GM18909 (cell line): ENCODE data around the gene MLLT1.
"Not testable (repeated sequence)": the region's sequence is repeated elsewhere in the genome, so short reads cannot be mapped to it uniquely, and the experiment has no call there.

Source experiments
- ATAC-seq: cut with Tn5 transposase; IDR thresholded peaks from one replicate; pipeline ENCODE4 v1.9.1; 2021; ENCODE audit warnings: mild to moderate bottlenecking; ENCODE audit not compliant: unreplicated experiment, poor library complexity

Gene MLLT1

GRCh38 chr19:6279931-6280591 lies at the start of gene MLLT1:
TSS of gene MLLT1 (minus strand) at chr19:6279975. CDS start at chr19:6279784, 191 bp downstream.
- ATAC-seq, result peak; percentile 87

DNA sequence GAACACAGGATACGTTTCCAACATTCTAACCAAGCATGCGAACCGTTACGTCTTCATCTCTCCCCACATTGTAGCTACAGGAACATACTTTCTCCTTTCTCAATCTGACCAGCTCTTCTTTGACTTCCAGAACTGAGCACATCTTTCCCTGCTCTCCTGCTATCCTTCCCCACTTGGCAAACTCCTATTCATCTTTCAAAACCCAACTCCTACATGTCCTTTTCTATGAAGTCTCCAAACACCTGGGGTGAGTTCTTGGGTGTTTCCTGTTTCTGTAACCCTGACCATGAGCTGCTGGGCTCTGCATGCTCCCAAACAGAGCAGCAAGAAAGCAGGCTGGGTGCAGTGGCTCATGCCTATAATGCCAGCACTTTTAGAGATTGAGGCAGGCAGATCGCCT lies 47.0 kb upstream of the MLLT1 start:
- ATAC-seq, result no peak

DNA sequence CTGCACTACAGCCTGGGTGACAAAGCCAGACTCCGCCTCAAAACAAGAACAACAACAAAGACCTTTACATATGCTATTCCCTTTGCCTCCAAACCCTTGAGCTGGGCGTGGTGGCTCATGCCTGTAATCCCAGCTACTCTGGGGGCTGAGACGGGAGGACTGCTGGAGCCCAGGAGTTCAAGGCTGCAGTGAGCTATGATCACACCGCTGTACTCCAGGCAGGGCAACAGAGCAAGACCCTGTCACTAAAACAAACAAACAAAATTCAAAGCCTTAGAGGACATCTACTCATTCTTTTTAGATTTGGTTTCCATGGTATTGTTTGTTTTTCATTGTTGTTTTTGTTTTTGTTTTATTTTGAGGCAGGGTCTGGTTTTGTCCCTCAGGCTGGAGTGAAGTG lies 45.8 kb upstream of the MLLT1 start:
- ATAC-seq, result no peak

DNA sequence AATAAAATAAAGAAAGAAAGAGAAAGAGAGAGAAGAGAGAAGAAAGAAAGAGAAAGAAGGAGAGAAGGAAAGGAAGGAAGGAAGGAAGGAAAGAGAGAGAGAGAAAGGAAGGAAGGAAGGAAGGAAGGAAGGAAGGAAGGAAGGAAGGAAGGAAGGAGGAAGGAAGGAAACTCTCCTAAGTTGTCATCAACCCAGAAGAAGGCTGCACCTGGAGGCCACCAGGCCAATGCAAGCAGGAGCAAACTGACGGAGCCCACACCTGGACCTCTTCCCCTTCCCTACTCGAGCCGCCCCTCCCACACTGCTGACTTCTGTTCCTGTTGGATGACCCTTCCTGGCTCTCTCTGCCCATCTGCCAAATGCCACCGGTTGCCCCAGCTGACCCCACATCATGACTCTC lies 45.0 kb upstream of the MLLT1 start:
- ATAC-seq, result no peak

DNA sequence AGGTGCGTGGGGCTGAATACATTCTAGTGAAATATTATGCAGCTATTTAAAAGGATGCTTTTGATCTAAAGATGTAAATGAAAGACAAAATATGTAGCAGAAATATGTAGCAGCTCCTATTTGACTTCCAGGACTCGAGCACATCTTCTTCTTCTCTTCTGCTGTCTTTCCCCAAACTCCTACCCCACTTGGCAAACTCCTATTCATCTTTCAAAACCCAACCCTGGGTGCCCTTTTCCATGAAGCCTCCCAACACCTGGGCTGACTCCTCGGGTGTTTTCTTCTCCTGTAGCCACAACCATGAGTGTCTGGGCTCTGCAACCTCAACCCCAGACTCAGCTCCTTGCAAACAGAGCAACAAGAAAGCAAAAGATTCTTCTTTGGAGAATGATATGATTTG lies 42.5 kb upstream of the MLLT1 start:
- no peak for ATAC-seq

GRCh38 chr19:6319376-6319775 lies 39.6 kb upstream of the MLLT1 start:
- no peak for ATAC-seq

DNA sequence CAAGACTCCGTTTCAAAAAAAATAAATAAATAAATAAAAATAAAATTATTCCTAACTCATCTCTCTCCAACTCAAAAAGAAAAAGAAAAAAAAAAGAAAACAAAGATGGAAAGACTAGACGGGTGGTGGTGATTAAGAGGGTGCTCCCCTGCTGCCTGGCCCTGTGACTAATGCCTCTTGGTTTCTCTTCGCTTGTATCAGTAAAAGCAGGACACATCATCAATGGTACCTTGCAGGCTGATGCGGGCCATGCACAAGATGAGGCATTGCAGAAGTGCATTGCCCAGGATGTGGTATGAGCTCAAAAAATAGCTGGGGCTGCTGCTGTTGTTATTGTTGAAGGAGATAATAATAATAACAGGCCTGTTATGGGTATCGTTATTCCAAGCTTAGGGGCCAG lies 39.0 kb upstream of the MLLT1 start:
- no peak for ATAC-seq

- not testable (repeated sequence) for ATAC-seq
Measured at GRCh38 chr19:6315646-6316045, 35.9 kb upstream of the MLLT1 start.

- no peak for ATAC-seq
Measured at GRCh38 chr19:6313398-6313969, 33.7 kb upstream of the MLLT1 start.

GRCh38 chr19:6312018-6312417 lies 32.2 kb upstream of the MLLT1 start:
- ATAC-seq, result no peak

- ATAC-seq, result no peak
Measured at GRCh38 chr19:6298413-6298812, 18.6 kb upstream of the MLLT1 start.

DNA sequence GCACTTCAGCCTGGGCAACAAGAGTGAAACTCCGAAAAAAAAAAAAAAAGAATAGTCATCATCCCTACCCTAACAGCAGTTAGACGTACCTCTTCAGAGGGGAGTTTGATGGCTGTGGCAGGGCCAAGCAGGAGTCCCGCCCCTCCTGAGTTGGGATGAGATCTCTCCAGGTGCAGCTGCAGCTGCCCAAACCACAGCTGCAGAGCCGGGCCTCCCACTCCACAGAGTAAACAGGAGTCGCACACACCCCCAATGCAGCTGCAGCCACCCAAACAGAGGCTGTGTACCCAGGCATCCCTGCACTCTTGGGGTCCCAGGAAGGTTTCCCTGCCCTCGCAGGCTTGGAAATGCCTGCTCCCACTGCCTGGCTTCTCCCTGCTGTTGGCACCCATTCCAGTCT lies 17.4 kb upstream of the MLLT1 start:
- ATAC-seq, result no peak

- ATAC-seq, result no peak
Measured at GRCh38 chr19:6292006-6292405, 12.2 kb upstream of the MLLT1 start.

DNA sequence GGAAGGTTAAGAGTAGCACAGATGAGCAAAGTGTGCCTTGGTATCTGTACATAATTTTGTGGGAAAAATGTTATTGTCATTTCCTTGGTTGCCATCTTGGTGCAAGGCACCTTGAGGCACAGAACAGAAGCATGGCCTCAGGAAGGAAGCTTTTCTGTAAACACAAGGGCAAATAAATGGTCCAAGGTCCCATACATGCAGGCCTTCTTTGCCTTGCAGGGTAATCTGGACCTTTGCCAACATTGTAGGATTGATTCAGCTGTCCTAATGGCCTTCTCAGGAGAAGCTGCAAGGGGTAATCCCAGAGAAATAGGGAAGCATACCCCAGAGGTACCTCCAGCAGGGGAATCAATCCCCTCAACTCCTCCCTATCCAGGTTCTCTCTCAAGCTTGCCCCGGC lies 9.0 kb upstream of the MLLT1 start:
- ATAC-seq, result no peak

- no peak for ATAC-seq
Measured at GRCh38 chr19:6287269-6287885, 7.6 kb upstream of the MLLT1 start.

DNA sequence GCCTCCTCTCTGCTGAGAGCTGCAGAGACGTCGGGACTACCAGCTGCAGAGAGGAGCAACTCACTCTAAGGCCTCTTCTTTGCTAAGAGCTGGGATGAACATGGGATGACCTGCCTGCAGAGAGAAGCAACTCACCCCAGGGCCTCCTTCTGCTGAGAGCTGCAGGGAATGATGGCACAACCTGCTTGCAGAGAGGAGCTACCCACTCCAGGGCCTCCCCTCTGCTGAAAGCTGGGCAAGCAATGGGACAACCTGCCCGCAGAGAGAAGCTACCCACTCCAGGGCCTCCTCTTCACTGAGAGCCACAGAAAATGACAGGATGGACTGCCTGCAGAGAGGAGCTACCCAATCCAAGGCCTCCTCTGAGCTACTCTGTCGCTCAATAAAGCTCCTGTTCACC lies 6.9 kb upstream of the MLLT1 start:
- ATAC-seq, result no peak

DNA sequence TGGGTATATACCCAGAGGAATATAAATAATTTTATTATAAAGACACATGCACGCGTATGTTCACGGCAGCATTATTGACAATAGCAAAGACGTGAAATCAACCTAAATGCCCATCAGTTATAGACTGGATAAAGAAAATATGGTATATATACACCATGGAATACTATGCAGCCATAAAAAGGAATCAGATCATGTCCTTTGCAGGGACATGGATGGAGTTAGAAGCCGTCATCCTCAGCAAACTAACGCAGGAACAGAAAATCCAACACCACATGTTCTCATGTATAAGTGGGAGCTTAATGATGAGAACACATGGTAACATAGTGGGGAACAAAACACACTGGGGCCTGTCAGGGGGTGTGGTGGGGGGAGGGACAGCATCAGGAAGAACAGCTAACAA lies 2.6 kb upstream of the MLLT1 start:
- not testable (repeated sequence) for ATAC-seq

DNA sequence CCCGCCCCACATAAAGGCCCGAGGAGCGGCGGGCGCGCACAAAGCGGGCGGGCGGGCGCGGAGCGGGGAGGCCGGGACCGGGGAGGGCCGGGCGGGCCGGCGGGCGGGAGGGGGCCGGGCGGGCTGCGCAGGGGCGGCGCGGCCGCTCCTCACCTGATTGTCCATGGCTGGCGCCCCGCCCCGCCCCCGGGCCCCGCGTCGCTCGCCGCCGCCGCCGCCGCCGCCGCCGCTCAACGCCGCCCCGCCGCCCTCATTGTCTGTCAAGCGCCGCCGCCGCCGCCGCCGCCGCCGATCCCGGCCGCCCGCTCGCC lies 200 bp downstream of the MLLT1 start:
- ATAC-seq, result no peak

DNA sequence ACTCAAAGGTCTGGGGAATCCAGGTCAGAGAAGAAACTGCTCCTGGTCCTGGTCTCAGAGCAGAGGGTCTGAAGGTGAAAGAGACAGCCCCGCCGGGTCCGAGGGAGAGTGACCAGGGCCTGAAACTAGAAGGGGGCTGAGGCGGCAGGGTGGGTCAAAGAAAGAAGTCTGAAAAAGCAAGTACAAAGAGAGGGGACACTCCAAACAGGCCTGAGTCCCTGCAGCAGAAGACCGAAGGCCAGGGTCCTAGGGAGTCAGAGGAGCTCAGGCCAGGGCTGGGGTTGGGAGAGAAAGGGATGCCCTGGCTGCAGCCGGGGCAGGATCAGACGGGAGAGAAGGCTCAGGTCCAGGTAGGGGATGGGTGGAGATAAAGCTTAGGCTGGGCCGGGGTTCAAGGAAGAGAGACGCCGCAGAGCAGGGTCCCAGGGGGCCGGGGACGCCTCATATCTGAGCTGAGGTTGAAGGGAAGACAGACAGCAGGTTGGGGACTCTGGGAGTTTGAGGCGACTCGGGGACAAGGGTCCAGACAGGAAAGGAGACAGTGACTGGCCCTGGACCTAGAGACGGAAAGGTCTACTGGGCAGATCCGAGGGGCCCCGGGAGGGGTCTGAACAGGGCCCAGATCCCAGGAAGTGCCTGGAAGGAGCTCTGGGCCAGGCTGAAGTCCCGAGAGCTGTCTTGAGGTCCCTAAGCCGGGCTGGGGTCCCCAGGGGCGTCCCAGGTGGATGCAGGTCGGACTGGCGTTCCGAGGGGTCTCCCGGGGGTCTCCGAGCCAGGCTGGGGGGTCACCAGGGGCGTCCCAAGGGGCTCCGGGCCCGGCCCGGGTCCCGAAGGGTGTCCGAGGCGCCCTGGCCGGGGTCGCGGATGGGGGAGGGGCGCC lies 795 bp downstream of the MLLT1 start:
- ATAC-seq, result no peak

DNA sequence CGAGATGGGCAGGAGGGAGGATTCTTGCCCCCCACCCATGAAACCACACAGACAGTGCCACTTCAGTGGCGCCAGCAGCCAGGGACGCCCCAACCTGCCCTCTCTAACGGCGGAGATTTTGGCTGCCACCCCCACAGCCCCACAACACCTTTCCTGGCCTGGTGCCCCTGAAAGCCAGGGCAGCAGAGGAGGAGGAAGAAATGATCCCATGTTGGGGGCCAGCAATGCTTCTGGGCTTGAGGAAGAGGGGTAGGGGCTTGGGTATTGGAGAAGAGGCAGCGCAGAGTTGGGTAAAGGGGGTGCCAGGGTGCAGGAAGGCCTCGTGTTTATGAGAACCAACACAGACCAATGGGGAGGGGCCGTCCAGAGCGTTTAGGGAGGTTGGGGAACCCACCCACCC lies 1.7 kb downstream of the MLLT1 start:
- no peak for ATAC-seq

DNA sequence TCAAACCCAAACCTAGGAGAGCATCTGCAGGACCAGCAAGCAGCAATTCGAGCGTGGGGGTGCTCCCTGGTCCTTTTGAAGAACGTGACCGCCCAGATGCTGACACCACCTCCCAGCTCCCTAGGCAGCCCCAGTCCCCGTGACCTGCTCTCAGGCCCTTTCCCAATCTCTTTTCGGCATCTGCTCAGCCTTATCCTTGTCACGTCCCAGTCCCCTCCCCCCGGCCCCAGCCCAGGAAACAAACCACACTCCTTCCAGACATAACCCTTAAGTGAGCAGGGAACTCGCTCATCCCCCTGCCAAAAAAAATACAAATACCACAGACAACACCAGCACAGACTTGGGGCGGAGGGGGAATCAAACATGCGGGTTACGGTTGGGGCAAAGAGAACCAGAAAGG lies 3.3 kb downstream of the MLLT1 start:
- ATAC-seq, result no peak
